ENCODE results near the gene KLC3.
"Not testable (repeated sequence)": the region's sequence is repeated elsewhere in the genome, so short reads cannot be mapped to it uniquely, and the experiment has no call there.

Gene KLC3

DNA sequence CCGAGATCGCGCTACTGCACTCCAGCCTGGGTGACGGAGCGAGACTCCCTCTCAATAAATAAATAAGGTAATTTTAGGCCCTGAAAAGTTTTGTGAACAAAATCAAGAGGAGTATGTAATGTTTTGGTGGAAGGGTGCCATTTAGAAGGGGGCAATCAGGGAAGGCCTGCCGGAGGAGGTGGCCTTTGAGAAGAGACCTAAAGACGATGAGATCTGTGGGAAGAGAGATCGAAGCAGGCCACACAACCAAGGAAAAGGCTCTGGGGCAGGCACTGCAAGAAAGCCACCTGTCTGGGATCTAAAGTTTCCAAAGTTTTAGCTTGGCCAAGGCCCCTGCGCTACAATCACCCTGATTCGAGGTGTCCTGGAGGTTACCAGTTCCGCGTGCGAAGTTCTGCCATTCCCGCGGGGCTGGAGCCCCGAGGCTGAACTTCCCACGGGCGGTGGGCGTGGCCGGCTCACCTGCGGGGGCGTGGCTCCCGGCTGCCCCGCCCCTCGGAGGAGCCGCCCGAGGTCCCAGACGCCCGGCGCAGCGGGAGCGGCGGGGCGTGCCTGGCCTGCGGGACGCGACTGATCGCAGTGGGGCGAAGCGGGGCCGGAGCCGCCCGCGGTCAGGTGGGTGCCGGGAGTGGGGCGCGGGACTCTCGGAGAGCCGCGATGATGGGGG lies at the start of gene KLC3:
KLC3 (plus strand) TSS at position 519 of the 667 bp plus-strand sequence. CDS start 4,792 bp downstream, outside the sequence.
- peak in 5 of 6 experiments; percentile 13 to 31 (median 28) for DNase-seq

DNA sequence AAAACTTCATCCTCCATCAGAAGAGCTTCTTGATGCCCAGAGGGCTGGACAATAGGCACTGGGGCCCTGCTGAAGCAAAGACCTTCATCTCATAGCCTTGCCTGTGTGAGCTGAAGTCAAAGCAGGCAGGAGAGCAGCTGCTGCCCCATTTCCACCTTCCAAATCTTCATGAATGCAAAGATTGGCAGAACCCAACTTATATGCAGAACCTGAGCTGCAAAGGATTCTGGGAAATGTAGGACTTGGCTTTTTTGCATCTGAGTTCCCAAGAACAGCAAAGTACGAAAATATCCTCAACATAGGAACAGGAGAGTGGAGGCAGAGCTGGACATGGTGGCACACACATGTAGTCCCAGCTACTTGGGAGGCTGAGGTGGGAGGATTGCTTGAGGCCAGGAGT lies 48.7 kb upstream of the KLC3 start:
- DNase-seq = no peak

DNA sequence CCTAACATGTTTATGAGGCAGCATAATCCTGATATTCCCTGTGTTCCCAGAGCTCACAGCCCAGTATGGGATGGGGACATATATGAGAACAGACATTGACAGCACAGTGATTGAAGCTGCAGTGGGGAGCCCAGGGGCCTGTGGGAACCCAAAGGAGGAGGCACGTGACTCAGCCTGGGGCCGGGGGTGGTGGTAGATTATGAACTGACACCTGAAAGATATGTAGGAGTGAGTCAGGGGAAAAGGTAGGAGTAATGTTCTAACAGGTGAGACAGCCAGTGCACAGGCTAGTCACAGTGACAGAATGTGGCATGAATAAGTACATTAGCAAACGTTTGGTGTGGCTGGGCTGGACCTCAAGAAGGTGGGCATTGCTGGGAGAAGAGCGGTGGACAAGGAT lies 46.9 kb upstream of the KLC3 start:
- DNase-seq = no peak

DNA sequence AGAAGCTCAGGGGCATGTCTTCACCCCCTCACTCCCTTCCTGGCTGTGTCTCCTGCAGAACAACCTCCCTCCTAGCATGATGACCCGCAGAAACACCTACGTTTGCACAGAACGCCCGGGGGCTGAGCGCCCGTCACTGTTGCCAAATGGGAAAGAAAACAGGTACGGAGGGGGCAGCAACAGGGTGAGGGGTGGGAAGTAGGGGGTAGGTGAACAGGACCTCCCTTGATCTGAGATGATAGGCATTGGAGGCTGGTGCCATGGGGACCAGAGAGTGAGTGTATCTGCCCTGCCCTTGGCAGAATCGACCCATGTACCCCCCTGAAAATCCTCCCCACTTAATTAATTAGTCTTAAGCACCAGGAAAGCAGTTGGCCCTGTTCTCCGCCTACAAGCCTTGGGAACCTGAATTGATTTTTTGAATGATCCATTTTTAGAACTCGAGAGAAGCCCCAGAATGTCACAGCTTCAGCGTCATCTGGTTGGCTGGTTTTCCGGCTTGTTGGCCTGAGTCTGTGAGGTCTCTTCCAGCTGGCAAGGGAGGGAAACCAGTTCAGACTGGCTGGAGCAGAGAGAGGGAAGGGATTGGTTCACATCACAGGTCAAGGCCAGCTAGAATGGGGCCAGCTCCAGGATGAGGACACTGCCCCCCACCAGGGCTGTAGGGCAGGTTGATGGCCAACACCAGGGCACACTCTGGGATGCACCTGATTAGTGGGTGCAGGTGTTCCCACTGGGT lies 46.1 kb upstream of the KLC3 start:
- DNase-seq = no peak

DNA sequence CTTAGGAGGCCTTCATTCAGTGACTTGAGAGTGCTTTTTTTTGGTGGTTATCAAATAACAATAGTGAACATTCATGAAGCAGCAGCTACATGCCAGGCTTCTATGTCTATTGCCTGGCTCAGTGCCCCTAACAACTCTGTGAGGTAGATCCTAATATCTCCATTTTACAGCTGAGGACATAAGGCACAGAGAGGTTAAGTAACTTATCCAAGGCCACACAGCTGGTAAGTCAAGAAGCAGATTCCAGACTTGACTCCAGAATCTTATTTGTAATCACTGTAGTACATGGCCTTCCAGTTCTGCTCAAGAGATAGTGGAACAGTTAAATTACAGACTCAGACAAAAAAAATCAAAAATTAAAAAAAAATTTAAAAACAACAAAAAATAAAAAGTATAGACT lies 44.7 kb upstream of the KLC3 start:
- no peak for DNase-seq

DNA sequence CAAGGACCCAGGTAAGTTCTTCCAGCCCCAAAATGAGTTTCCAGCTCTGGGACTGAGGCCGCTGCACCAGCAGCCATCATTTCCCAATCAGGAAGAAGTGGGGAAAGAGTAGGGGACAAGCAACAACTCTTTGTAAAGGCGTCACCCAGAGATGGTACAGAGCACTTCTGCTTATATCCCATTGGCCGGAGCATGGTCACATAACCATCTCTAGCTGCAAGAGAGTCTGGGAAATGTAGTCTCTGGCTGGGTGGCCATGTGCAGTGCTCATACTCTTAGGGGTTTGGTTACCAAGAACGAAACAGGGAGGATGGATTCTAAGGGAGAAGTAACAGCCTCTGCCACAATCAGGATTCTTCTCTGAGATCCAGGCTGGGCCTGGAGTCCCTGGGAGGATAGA lies 44.2 kb upstream of the KLC3 start:
- DNase-seq = no peak

DNA sequence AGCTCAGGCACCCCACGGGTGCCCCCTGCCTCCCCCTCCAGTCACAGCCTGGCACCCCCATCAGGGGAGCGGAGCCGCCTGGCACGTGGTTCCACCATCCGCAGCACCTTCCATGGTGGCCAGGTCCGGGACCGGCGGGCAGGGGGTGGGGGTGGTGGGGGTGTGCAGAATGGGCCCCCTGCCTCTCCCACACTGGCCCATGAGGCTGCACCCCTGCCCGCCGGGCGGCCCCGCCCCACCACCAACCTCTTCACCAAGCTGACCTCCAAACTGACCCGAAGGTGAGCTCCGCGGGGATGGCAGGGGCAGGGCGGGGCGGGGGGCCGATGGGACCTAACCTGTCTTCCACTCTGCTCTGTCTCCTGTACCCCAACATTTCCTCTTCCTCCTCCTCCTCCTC lies 42.9 kb upstream of the KLC3 start:
- no peak for DNase-seq

DNA sequence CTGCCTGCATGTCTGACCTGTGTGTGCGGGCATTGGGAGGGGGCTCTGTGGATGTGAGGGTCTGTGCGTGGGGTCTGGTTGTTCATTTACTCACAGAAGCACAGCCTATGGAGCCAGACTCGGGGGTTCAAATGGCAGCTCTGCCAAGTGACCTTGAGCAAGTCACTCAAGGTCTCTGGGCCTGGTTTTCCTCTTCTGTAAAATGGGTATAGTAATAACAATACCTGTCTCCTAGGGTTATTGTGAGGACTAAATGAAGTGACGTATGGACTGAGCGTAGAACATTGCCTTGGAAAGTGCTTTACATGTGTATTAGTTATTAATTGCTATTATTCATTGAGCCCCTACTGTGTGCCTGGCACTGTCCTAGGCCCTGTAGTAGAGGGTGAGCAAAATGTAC lies 42.3 kb upstream of the KLC3 start:
- DNase-seq = no peak

DNA sequence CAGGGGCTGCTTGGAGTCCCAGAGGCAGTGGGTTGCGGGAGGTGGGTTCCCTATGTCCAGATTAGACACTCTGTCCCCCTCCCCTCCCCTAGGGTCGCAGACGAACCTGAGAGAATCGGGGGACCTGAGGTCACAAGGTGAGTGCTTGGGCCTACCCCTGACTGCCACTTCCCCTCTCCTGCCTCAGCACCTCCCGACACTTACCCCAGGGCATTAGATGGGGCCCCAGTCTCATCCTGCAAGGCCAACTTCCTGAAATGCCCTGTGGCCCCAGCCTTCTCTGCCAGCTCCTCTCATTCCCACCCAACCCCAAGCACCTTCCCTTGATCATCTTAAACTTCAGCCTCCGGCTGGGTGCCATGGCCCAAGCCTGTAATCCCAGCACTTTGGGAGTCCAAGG lies 40.8 kb upstream of the KLC3 start:
- no peak for DNase-seq

DNA sequence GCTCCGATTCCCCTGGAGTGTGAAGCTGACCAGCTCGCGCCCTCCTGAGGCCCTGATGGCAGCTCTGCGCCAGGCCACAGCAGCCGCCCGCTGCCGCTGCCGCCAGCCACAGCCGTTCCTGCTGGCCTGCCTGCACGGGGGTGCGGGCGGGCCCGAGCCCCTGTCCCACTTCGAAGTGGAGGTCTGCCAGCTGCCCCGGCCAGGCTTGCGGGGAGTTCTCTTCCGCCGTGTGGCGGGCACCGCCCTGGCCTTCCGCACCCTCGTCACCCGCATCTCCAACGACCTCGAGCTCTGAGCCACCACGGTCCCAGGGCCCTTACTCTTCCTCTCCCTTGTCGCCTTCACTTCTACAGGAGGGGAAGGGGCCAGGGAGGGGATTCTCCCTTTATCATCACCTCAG lies 38.1 kb upstream of the KLC3 start:
- DNase-seq = no peak

DNA sequence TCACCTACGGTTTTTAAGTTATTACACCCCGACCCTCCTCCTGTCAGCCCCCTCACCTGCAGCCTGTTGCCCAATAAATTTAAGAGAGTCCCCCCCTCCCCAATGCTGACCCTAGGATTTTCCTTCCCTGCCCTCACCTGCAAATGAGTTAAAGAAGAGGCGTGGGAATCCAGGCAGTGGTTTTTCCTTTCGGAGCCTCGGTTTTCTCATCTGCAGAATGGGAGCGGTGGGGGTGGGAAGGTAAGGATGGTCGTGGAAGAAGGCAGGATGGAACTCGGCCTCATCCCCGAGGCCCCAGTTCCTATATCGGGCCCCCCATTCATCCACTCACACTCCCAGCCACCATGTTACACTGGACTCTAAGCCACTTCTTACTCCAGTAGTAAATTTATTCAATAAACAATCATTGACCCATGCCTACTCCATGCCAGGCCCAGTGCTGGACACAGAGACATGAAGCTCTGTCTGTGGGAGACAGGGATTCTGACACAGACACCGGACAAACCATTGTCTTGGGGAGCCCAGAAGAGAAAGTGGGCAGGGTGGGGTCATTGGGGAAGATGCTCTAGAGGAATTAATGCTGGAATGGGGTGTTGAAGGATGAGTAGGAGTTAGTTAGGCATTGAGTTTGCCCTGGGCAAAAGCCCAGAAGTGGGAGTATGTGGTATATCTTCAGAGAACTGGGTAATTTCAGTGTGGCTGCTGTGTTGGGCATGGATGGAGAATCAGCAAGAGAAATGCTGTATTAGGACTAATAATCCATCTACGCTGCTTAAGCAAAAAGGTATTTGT lies 37.1 kb upstream of the KLC3 start:
- no peak for DNase-seq

DNA sequence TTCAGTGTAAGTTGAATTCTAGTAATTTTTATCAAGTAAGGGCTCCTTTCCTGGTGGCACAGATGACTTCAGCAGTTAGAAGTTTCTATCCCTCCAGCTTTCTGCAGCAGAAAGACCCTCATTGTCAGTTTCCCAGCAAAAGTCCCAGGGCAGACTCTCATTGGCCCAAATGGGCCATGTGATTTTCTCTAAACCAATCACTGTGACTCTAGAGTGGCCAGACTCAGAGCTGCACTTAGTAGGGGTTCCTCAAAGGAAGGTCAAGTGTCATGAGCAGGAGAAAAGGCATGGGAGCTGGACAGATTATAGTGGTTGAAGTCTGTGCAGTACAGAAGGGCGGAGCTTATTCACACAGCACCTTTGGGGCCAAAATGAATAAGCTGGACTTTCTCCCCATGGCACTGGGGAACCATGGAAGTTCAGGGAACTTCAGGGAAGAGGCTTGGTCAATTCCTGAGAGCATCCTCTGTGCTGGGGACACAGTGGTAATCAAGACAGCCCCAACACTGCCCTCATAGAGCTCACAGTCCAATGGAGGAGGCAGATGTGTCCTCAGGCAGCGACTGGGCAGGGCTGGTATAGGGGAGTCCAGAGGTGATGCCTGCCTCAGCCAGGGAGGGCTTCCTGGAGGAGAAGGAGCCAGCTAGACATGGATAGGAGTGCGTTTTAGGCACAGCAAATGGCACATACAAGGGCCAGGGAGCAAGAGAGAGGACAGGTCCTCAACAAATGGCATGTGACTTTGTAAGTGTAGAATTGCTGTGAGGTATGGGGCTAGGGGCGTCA lies 36.2 kb upstream of the KLC3 start:
- DNase-seq = no peak

DNA sequence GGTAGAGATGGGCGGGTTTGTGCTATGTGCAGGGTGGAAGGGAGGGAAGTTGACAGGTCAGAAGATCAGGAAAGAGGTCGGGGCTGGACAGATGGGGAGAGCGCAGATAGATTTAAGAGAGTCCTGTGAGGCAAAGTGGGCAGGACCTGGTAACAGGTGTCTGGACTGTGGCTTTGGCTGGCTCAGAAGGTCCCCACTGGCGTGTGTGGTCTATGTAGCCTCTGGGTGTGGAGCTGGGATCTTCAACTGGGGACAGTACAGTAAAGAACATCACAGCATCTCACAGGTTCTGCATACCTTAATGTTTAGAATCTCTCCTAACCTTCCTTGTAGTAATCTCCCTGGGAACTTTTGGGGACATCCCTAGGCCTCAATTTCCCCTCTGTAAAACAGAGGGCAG lies 35.5 kb upstream of the KLC3 start:
- DNase-seq = no peak

DNA sequence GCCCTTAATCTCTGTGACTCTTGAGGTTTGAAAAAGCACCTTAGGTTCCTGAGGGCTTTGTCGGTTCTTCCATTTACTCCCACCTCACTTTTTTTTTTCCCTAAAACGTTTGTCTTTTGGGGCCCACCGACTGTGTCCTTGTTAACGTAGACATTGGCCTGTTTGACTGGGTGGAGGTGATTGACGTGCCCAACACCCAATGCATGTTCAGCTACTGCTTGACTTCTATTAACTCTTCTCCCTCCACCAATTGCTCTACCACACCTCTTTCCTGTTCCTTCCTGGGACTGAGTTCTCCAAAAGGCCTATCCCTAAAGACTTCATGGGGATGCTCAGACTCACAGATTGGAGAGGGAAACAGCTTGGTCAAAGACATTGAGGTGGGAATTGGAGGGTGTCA lies 35.1 kb upstream of the KLC3 start:
- no peak for DNase-seq

DNA sequence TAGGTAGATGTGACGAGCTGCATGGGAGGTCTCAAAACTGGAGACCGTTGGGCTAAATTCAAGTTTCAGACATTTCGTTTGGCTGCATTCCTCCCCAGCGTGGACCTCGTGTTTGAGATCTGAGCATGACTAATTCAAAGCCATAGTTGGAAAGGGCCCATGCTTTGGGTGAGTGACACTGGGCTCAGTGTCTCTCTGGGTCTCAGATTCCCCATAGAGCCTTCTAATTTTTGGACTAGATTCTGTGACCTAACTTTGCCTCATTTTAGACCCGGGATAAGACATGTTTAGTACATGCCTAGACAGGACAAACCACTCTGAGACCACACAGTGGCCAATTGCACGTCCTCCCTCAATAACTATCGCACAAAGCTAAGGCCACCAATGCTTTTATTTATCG lies 34.5 kb upstream of the KLC3 start:
- no peak for DNase-seq

DNA sequence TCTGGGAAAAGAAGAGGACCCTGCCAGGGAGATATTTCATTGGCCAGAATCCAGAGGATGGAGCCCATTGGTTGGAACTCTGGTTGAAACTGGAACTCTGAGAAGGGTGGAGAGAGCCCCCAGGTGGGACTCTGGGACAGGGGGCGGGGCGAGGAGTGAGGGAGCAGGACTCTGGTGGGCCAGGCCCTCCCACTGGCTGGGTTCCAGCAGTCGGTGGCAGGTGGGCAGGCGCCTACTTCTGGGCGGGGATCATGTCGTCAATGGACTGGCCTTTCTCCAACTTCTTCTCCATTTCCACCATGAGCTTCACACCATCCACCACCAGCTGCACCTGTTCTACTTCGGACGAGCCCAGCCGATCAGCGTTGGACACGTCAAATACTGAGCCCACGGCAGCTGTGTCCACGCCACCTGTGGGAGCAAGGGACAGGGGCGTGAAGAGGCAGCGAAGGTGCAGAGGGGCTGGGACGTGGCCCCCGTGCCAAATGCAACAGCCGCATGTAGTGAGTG lies 34.0 kb upstream of the KLC3 start:
- DNase-seq = no peak

DNA sequence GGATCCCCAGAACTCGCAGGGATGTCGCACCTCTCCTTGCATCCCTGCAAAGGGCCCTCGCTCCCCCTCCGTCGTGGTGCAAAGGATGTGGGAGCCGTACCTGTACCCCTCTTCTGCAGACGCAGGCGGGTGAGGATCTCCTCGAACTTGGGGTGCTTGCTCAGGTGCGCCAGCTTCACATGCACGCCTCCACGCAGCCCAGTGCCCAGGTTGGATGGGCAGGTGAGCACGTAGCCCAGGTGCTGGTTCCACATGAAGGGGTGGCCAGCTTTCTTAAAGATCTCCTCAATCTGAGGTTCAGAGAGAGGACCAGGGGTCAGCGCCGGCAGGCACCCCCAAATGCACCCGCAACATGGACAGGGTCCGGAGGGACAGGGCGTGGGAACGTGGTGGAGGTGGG lies 33.2 kb upstream of the KLC3 start:
- no peak for DNase-seq

DNA sequence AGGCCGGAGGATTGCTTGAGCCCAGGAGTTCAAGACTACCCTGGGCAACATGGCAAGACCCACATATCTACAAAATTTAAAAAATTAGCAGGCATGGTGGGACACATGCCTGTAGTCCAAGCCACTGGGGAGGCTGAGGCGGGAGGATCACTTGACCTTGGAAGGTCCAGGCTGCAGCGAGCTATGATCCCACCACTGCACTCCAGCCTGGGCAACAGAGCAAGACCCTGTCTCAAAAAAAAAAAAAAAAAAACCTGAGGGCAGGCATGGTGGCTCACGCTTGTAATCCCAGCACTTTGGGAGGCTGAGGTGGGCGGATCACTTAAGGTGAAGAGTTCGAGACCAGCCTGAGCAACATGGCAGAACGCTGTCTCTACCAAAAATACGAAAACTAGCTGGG lies 31.2 kb upstream of the KLC3 start:
- not testable (repeated sequence) for DNase-seq

DNA sequence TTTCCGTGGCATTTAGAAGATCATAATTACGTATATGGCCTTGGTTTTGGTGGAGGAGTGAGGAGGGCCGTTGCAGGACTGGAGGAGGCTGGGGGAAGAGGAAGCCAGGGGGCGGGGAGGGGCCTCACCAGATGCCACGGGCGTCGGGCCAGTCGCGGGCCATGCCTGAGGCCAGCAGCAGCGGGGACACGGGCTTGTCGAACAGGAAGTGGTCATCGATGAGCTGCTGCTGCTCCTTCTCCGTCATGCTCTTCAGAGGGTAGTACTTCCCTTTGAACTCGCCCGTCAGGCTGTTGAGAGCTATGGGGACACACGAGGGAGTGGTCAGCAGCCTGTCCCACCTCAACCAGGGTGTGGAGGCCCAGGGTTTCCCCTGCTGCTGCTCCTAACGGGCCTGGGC lies 28.9 kb upstream of the KLC3 start:
- no peak for DNase-seq

DNA sequence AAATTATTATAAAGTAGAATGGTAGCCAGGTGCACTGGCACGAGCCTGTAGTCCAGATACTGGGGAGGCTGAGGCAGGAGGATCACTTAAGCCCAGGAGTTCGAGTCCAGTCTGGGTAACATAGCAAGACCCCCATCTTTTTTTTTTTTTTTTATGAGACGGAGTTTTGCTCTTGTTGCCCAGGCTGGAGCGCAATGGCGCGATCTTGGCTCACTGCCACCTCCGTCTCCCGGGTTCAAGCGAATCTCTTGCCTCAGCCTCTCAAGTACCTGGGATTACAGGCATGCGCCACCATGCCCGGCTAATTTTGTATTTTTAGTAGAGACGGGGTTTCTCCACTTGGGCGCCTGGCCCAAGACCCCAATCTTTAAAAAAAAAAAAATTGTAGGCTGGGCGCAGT lies 28.3 kb upstream of the KLC3 start:
- DNase-seq = not testable (repeated sequence)

DNA sequence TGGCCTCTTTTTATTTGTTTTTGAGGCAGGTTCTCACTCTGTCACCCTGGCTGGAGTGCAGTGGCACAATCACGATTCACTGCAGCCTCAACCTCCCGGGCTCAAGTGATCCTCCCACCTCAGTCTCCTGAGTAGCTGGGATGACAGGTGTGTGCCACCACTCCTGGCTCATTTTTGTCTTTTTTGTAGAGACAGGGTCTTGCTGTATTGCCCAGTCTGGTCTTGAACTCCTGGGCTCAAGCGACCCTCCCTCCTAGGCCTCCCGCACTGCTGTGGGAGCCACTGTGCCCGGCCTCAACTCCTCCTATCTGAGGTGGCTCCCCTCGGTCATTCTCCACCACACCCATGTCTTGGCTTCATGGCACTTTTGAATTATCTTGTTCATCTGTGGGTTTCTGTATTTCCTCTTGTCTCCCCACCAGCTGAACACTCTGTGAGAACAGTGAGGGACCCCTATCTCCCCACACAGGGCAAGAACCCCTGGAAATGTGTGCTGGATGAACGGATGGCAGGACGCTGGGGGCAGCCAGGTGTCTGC lies 25.8 kb upstream of the KLC3 start:
- DNase-seq = no peak

DNA sequence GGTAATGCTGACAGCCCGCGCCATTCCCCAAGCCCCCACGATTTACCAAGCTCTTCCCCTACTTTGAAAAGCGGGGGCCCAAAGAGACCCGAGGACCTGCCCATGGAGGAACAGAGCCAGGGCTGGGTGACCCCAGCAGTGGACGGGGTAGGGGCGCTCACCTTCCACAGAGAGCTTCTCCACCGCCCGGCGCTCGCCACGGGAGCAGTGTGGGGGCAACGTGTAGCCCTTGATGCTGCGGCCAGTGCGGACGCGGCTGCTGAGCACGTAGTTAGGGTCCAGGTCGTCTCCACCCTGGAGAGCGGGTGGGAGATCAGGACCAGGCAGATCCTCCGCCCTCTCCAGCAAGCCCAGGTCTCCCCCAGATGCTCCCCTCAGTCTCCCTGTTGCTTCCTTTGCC lies 25.2 kb upstream of the KLC3 start:
- DNase-seq = no peak
